ENCODE results near the gene DAB2IP. TPM values are rescaled to one million over a fixed set of nuclear protein-coding genes. Genes with fewer than 3 reads are reported as not detected.
A peak's percentile ranks its signal among the peaks of the same experiment; 100 is the strongest.

The DAB2IP gene
- total RNA-seq, 2 donors from 2014 or later, result 70.7 to 71.0 TPM

DNA sequence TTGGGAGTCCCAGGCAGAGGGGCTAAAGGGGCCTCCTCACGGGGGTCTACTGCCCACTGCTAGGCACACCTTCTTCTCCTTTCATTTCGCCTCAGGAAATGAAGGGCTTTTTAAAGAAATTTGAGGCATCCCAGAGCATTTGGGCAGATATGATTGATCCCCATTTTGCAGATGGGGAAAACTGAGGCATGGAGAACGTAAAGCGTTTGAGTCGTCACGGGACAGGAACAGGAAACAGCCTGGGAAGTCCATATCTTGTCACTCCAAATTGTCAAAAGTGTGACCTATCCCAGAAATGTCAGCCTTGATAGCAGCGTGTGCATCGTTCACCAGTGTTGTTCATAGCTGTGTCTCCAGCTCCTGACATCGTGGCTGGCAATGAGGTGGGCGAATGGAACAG is 98.2 kb downstream of the DAB2IP start:
- Histone ChIP-seq H3K27me3 (ENCODE audit: control insufficient read depth, insufficient read depth, low read length, poor library complexity, severe bottlenecking) (no peaks in the 10 kb centered on the region), H3K36me3 (ENCODE audit: control insufficient read depth, insufficient read depth, low read length) (no peaks in the 10 kb centered on the region), H3K9me3 (ENCODE audit: control insufficient read depth, low read length) (no peaks in the 10 kb centered on the region), H3K4me3 (ENCODE audit: low read length) (no peak overlapping the region), H3K4me1 (ENCODE audit: control insufficient read depth, insufficient read depth, low read length) (peaks cover 15% of the 10 kb centered on the region), H3K9ac (ENCODE audit: extremely low read depth, low read length, poor library complexity, severe bottlenecking) (no peak overlapping the region), H3K27ac (ENCODE audit: low read depth, low read length) (no peak overlapping the region)
- Mint-ChIP-seq H3K4me3 (no peak overlapping the region), H3K27ac (no peak overlapping the region), H3K4me1 (peaks cover 29% of the 10 kb centered on the region), H3K27me3 (ENCODE audit: insufficient read depth) (no peaks in the 10 kb centered on the region), H3K36me3 (ENCODE audit: low read depth) (no peaks in the 10 kb centered on the region), H3K9me3 (no peaks in the 10 kb centered on the region)
- TF ChIP-seq, protein P1, sequence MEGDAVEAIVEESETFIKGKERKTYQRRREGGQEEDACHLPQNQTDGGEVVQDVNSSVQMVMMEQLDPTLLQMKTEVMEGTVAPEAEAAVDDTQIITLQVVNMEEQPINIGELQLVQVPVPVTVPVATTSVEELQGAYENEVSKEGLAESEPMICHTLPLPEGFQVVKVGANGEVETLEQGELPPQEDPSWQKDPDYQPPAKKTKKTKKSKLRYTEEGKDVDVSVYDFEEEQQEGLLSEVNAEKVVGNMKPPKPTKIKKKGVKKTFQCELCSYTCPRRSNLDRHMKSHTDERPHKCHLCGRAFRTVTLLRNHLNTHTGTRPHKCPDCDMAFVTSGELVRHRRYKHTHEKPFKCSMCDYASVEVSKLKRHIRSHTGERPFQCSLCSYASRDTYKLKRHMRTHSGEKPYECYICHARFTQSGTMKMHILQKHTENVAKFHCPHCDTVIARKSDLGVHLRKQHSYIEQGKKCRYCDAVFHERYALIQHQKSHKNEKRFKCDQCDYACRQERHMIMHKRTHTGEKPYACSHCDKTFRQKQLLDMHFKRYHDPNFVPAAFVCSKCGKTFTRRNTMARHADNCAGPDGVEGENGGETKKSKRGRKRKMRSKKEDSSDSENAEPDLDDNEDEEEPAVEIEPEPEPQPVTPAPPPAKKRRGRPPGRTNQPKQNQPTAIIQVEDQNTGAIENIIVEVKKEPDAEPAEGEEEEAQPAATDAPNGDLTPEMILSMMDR (conservative IDR thresholded peaks at IDR 0.05), result no peak
- WGBS, 2 experiments (ENCODE audit: insufficient coverage in 1 of 2, insufficient read length in 1 of 2), result 93 to 98% methylated on average over 10 of the region's 10 CpGs
- DNase-seq, result no peak

DNA sequence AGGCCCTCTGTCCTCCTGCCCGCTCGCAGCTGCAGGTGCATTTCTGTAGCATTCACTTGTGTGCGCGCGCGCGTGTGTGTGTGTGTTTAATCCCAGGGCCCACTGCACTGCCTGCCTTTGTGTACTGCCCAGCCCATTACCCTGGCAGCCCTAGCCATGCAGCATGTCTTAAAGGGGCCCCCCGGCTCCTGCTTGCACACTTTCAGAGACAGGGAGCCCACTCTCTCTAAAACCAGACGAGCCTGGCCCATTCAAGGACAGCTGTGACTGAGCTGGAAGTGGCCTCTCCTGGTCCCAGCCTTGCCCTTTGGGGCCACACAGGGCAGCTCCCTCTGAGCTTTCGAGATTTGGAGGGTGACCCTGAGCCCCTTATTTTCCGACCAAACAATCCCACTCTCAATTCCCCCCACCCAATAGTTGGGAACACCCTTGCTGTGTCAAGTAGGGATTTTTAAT is 98.9 kb downstream of the DAB2IP start:
- Histone ChIP-seq H3K9me3 (ENCODE audit: control insufficient read depth, low read length) (no peaks in the 10 kb centered on the region), H3K36me3 (ENCODE audit: control insufficient read depth, insufficient read depth, low read length) (no peaks in the 10 kb centered on the region), H3K9ac (ENCODE audit: extremely low read depth, low read length, poor library complexity, severe bottlenecking) (no peak overlapping the region), H3K27ac (ENCODE audit: low read depth, low read length) (peak overlapping the region; percentile 7), H3K4me3 (ENCODE audit: low read length) (no peak overlapping the region), H3K27me3 (ENCODE audit: control insufficient read depth, insufficient read depth, low read length, poor library complexity, severe bottlenecking) (no peaks in the 10 kb centered on the region), H3K4me1 (ENCODE audit: control insufficient read depth, insufficient read depth, low read length) (peaks cover 9% of the 10 kb centered on the region)
- WGBS, 2 experiments (ENCODE audit: insufficient coverage in 1 of 2, insufficient read length in 1 of 2), result 80 to 89% methylated on average over 1 to 11 of the region's 11 CpGs
- TF ChIP-seq, protein P1 (conservative IDR thresholded peaks at IDR 0.05), result no peak
- no peak for DNase-seq
- Mint-ChIP-seq H3K9me3 (no peaks in the 10 kb centered on the region), H3K36me3 (ENCODE audit: low read depth) (no peaks in the 10 kb centered on the region), H3K27ac (peak overlapping the region; percentile 72), H3K27me3 (ENCODE audit: insufficient read depth) (no peaks in the 10 kb centered on the region), H3K4me3 (no peak overlapping the region), H3K4me1 (peaks cover 29% of the 10 kb centered on the region)

DNA sequence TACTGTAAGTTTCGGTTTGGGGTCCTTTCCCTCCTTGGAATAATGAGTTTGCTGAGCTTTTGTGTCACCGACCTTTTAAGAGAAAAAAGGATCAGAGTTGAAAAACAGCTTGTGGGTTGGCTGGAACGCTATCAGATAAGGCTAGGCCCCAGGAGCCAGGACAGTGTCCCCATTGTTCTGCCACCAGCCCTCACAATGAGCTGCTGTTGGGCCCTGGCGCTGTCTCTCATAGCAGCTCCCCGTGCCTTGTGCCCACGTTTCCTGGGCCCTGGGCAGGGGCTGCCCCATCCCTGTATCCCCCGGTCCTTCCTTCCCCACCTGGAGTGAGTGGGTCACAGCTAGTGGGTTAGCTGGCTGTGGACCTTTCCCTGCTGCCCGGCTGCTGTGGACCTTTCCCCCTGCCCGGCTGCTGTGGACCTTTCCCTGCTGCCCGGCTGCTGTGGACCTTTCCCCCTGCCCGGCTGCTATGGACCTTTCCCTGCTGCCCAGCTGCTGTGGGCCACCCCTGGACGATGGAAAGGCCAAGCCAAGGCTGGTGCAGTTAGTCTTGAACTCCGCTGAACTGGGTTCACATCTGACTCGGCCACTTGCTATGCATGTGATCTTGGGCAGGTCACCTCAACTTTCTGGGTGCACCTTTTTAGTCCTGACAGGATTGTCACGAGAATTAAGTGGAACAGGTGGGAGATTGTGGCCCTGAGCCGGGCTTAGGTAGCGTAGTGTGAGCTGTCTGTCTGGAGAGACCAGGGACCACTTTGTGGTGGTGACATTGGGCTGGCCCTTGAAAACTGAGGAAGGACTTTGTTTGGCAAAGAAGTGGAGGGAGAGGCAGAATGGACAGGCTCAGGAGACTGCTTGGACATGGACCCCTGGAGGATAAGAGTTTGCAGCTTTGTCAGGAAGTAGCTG is 99.5 kb downstream of the DAB2IP start:
- no peaks in the 10 kb centered on the region for H3K27me3 Mint-ChIP-seq (ENCODE audit: insufficient read depth)
- no peaks in the 10 kb centered on the region for H3K9me3 Mint-ChIP-seq
- peaks cover 29% of the 10 kb centered on the region for H3K4me1 Mint-ChIP-seq
- DNase-seq, result peak; percentile 59
- Histone ChIP-seq H3K36me3 (ENCODE audit: control insufficient read depth, insufficient read depth, low read length) (no peaks in the 10 kb centered on the region), H3K27me3 (ENCODE audit: control insufficient read depth, insufficient read depth, low read length, poor library complexity, severe bottlenecking) (no peaks in the 10 kb centered on the region), H3K27ac (ENCODE audit: low read depth, low read length) (no peak overlapping the region), H3K4me3 (ENCODE audit: low read length) (no peak overlapping the region), H3K9ac (ENCODE audit: extremely low read depth, low read length, poor library complexity, severe bottlenecking) (no peak overlapping the region), H3K4me1 (ENCODE audit: control insufficient read depth, insufficient read depth, low read length) (peaks cover 8% of the 10 kb centered on the region), H3K9me3 (ENCODE audit: control insufficient read depth, low read length) (no peaks in the 10 kb centered on the region)
- no peak overlapping the region for H3K4me3 Mint-ChIP-seq
- TF ChIP-seq, protein P1 (conservative IDR thresholded peaks at IDR 0.05), result no peak
- H3K36me3 Mint-ChIP-seq (ENCODE audit: low read depth), result no peaks in the 10 kb centered on the region
- 81 to 85% methylated on average over 10 to 17 of the region's 17 CpGs for WGBS, 2 experiments (ENCODE audit: insufficient coverage in 1 of 2, insufficient read length in 1 of 2)
- H3K27ac Mint-ChIP-seq, result peak overlapping the region; percentile 72
